ENCODE data around the gene CBX4.

CBX4 gene

GRCh38 chr17:79798299-79799173, 40.7 kb downstream of the CBX4 start:
- no peak for DNase-seq

DNA sequence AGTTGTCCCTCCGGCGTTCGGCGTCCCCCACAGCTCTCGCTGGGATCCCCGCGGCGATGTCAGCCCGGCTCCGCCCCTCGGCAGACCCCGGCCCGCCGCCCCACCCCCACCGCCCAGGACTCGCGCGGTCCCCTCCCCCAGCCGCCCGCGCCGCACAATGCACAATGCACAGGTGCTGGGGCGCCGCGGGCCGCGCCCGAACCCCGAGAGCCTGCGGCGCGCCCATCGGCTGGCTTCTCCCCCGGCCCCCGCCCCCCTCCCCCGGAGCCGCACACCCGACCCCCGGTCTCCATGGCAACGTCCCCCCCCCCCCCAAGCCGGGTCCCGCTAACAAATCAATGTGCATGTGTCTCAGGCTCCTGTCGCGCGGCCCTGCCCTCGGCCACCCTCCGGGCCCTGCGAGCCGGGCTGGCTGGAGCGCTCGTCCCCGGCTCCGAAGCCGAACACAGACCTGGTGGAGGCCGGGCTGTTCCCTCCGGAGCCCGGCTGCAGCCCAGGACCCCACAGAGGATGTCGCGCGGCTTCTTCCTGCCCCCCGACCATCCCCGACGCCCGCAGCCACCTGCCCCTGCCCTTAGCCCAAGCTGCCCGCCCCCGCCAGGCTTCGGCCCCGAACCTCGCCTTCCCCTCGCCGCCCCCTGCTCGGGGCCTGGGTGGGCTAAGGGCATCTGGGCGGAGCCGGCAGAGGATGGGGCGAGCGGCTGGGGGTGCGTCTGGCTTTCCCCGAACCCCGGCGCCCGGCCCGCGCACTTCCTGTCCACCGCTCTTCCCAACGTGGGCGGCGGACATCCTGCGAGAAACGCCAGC, 41.5 kb downstream of the CBX4 start:
- DNase-seq = no peak

GRCh38 chr17:79796763-79797491, 42.3 kb downstream of the CBX4 start, which contains the start of gene CBX8:
TSS of gene CBX8 (minus strand) at chr17:79797077. CDS start at chr17:79796998, 79 bp downstream.
- DNase-seq = peak; percentile 98

DNA sequence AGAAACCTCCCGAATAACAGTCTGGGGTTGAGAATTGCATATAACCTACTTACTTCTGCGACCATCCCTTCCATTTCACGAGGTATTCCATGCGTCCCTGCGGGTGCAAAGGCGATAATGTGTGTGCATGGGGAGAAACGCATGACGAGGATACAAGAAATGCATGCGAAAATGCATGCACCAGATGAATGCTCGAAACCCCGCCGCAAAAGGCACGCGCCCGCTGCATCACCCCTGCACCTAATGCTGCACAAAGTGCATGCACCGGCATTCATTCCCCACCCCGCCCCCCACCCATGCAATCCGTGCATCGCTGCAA, 42.8 kb downstream of the CBX4 start:
- DNase-seq = no peak

- DNase-seq = no peak
Measured at GRCh38 chr17:79795795-79796443, 43.3 kb downstream of the CBX4 start.

- no peak for DNase-seq
Measured at GRCh38 chr17:79794659-79795511, 44.4 kb downstream of the CBX4 start.

DNA sequence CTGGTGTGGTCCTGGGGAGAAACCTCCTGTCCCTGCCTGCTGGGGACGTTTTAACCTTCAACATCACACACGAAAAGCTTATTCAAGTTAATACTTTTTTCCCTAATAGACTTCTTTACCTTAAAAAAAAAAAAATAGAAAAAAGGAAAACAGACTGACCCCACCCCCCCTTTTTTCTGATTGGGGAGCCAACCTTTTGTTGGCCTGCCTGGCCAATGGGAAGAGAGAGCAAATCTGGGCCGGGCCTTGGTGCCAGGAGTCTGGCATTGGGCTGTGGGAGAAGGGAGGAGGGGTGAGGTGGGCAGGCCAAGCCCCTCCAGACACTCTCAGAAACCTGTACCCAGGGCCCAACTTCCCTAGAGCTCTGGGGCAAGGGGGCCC, 45.3 kb downstream of the CBX4 start:
- DNase-seq = no peak

- no peak for DNase-seq
Measured at GRCh38 chr17:79792984-79793923, 46.0 kb downstream of the CBX4 start.

DNA sequence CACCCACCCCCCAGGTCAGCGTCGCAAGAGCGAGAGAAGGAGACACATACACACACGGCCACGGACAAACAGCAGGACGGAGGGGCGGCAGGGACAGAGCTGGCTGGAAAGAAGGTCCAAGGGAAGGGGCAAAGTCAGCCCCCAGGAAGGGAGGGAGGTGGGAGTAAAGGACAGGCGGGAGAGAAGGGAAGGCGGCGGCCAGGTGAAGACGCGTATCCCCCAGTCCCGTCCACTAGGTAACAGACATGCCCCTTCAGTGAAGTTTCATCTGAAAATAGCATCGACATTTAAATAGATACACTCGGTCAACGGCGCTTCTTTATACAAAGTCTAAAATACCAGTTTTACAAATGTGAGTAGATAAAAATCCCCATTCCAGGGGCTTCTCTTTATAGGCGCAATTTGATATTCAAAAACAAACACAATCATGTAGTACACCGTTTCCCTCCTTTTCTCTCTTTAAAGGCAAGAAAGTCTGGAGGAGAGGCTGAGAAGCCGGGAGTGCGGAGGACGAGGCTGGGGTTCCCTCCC, 46.8 kb downstream of the CBX4 start:
- DNase-seq = no peak

DNA sequence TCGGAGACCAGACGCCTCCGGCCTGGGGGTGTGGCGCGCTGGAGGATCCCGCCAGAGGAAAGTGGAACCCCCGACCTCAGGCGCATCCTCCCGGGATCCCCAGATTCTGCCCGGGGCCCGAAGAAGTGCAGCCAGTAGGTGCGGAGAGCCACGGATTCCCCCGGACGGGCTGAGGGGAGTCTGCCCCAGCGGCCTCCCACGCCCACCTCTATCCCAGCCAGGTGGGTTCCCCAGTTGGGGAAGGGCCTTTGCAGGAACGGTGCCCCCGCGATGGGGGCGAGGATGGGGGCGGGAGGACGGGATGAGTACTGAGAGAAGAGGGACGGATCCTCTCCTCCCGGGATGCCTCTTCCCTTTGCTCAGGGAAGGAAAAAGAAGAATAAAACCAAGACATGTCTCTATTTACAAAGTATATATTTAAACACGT, 47.5 kb downstream of the CBX4 start:
- DNase-seq = no peak

- DNase-seq = no peak
Measured at GRCh38 chr17:79790805-79791734, 48.2 kb downstream of the CBX4 start.

- DNase-seq = no peak
Measured at GRCh38 chr17:79789943-79790804, 49.1 kb downstream of the CBX4 start.

GRCh38 chr17:79788989-79789942, 50.0 kb downstream of the CBX4 start:
- DNase-seq = no peak

DNA sequence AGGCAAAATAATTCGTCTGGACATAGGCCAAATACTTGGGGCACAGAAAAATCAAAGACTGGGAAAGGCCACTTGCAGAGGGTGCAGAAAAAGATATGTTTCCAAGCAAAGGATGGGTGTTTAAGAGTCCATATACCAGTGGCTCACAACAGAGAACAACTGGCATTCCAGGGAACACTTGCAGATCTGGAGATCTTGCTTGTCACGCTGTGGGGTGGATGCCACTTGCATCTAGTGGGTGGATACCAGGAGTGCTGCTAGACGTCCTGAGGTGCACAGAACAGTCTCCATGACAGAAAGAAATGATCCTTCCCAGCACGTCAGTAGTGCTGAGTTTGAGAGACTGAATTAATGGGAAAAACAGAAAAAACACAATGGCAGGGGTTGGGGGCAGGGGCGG, 50.8 kb downstream of the CBX4 start:
- no peak for DNase-seq

- DNase-seq = no peak
Measured at GRCh38 chr17:79786930-79787643, 52.2 kb downstream of the CBX4 start.

All from activated CD4-positive, CD25-positive, alpha-beta regulatory T cell treated with anti-CD3 and anti-CD28 coated beads, Interleukin-2, amount 50 U/mL, for 72 hours (primary cell).